Measurements from ENCODE around the gene FRMD4B. TPM values are rescaled to one million over a fixed set of nuclear protein-coding genes. Genes with fewer than 3 reads are reported as not detected.

FRMD4B gene
- total RNA-seq, 5 donors from 2014 or later (not counting 1 experiment from before 2014, with no cell fraction given) = 5.5 to 23.1 (median 10.9) TPM

DNA sequence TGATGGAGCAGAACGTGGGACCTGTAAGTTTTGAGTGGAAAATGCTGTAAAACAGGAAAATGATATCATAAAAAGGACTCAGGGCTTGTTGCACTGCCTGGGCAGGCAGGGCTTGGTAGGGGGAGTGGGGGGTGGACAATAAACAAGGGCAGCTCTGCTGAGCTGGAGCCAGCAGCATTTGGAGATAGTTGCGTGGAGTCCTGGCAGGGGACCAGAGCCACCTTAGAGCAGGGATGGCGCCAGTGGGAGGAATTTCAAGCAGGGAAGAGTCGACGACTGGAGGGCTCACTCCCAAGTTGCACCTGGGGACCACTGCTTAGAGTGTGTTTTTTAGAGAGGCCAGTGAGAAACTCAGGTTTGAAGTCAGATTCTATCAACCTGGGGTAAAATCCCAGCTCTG, 22.7 kb upstream of the FRMD4B start:
- DNase-seq = no peak
- Mint-ChIP-seq H3K9me3 (peaks cover 0 to 9% (median 0%) of the 10 kb centered on the region in 3 donors), H3K27ac (no peak overlapping the region), H3K4me3 (no peak overlapping the region), H3K36me3 (no peaks in the 10 kb centered on the region), H3K4me1 (peaks cover 4 to 7% (median 5%) of the 10 kb centered on the region in 3 donors), H3K27me3 (peaks cover 0 to 3% of the 10 kb centered on the region in 2 donors)
- Histone ChIP-seq H3K4me1 (ENCODE audit: control insufficient read depth in 1 of 2, extremely low read depth in 1 of 2, insufficient read depth in 2 of 2, low read length in 2 of 2) (no peaks in the 10 kb centered on the region), H3K27ac (ENCODE audit: low read length) (no peak overlapping the region), H3K27me3 (replicated peaks in 1 of 2; ENCODE audit: control insufficient read depth in 2 of 2, extremely low read depth in 1 of 2, insufficient read depth in 2 of 2, low read length in 1 of 2) (no peaks in the 10 kb centered on the region), H3K9me3 (no peaks in the 10 kb centered on the region), H3K4me3 (ENCODE audit: control insufficient read depth in 1 of 2, extremely low read depth in 1 of 2, low read length in 1 of 2) (no peak overlapping the region), H3K36me3 (ENCODE audit: control insufficient read depth in 2 of 2, extremely low read depth in 1 of 2, insufficient read depth in 1 of 2, low read length in 1 of 2) (no peaks in the 10 kb centered on the region)
- ChIA-PET POLR2A (no interaction called here), CTCF (no interaction called here)
- WGBS (ENCODE audit: insufficient coverage) = 29% methylated on average over 1 of the region's 5 CpGs
- ATAC-seq (replicated peaks in 1 of 4) = no peak

- H3K27me3 Mint-ChIP-seq = peaks cover 0 to 3% of the 10 kb centered on the region in 2 donors
- no CpG with 5 or more reads among the region's 7 CpGs for WGBS (ENCODE audit: insufficient coverage)
- H3K36me3 Mint-ChIP-seq = no peaks in the 10 kb centered on the region
- Histone ChIP-seq H3K4me1 (ENCODE audit: control insufficient read depth in 1 of 2, extremely low read depth in 1 of 2, insufficient read depth in 2 of 2, low read length in 2 of 2) (no peaks in the 10 kb centered on the region), H3K36me3 (ENCODE audit: control insufficient read depth in 2 of 2, extremely low read depth in 1 of 2, insufficient read depth in 1 of 2, low read length in 1 of 2) (no peaks in the 10 kb centered on the region), H3K27ac (ENCODE audit: low read length) (no peak overlapping the region), H3K4me3 (ENCODE audit: control insufficient read depth in 1 of 2, extremely low read depth in 1 of 2, low read length in 1 of 2) (no peak overlapping the region), H3K27me3 (replicated peaks in 1 of 2; ENCODE audit: control insufficient read depth in 2 of 2, extremely low read depth in 1 of 2, insufficient read depth in 2 of 2, low read length in 1 of 2) (no peaks in the 10 kb centered on the region), H3K9me3 (no peaks in the 10 kb centered on the region)
- H3K4me3 Mint-ChIP-seq = no peak overlapping the region
- peaks cover 4 to 7% (median 5%) of the 10 kb centered on the region in 3 donors for H3K4me1 Mint-ChIP-seq
- ATAC-seq (replicated peaks in 1 of 4) (no peak), DNase-seq (no peak)
- no peak overlapping the region for H3K27ac Mint-ChIP-seq
- POLR2A ChIA-PET = no interaction called here
- H3K9me3 Mint-ChIP-seq = peaks cover 0 to 9% (median 0%) of the 10 kb centered on the region in 3 donors
- CTCF ChIA-PET = interaction anchor here in 1 of 2 donors (0.7 kb wide), 1 partner anchor 245 kb away, joined by 3 read pairs; no protein-coding TSS in a partner anchor
Observed at GRCh38 chr3:69407908-69408307, 22.0 kb upstream of the FRMD4B start.

GRCh38 chr3:69406163-69406562, 20.3 kb upstream of the FRMD4B start:
- no peaks in the 10 kb centered on the region for H3K36me3 Mint-ChIP-seq

DNA sequence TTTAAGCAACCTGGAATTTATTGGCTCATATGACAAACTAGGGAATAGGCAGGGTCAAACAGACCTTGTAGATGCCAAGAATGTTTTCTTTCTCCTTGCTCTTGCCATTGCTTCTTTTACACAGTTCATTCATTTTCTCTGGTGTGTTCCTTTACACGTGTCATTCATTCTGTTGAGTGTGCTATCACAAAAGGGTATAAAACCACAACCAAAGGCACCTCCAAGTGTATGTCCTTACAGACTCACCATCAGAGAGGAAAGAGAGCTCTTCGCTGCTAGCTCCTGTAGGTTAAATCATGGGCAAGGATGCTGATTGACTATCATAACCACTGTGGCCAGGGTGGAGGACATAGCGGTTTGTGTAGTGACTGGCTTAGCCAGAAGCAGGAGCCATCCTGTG, 19.2 kb upstream of the FRMD4B start:
- no peaks in the 10 kb centered on the region for H3K27me3 ChIP-seq (replicated peaks in 1 of 2; ENCODE audit: control insufficient read depth in 2 of 2, extremely low read depth in 1 of 2, insufficient read depth in 2 of 2, low read length in 1 of 2)
- H3K4me1 ChIP-seq (ENCODE audit: control insufficient read depth in 1 of 2, extremely low read depth in 1 of 2, insufficient read depth in 2 of 2, low read length in 2 of 2) = no peaks in the 10 kb centered on the region
- H3K36me3 ChIP-seq (ENCODE audit: control insufficient read depth in 2 of 2, extremely low read depth in 1 of 2, insufficient read depth in 1 of 2, low read length in 1 of 2) = no peaks in the 10 kb centered on the region
- DNase-seq (no peak), ATAC-seq (replicated peaks in 1 of 4) (no peak)
- no peak overlapping the region for H3K4me3 ChIP-seq (ENCODE audit: control insufficient read depth in 1 of 2, extremely low read depth in 1 of 2, low read length in 1 of 2)
- CTCF ChIA-PET = no interaction called here
- no peaks in the 10 kb centered on the region for H3K36me3 Mint-ChIP-seq
- no peaks in the 10 kb centered on the region for H3K27me3 Mint-ChIP-seq
- no peak overlapping the region for H3K4me3 Mint-ChIP-seq
- peaks cover 0 to 9% (median 0%) of the 10 kb centered on the region in 3 donors for H3K9me3 Mint-ChIP-seq
- H3K9me3 ChIP-seq = no peaks in the 10 kb centered on the region
- H3K27ac Mint-ChIP-seq = no peak overlapping the region
- POLR2A ChIA-PET = no interaction called here
- 100% methylated on average over 1 of the region's 3 CpGs for WGBS (ENCODE audit: insufficient coverage)
- no peak overlapping the region for H3K27ac ChIP-seq (ENCODE audit: low read length)
- H3K4me1 Mint-ChIP-seq = peaks cover under 1 to 2% (median 2%) of the 10 kb centered on the region in 3 donors

More at GRCh38 chr3:69406163-69406562, 20.3 kb upstream of the FRMD4B start:
- peaks cover 0 to 9% (median 0%) of the 10 kb centered on the region in 3 donors for H3K9me3 Mint-ChIP-seq
- no peak for ATAC-seq (replicated peaks in 1 of 4)
- WGBS (ENCODE audit: insufficient coverage) = 86% methylated on average over 2 of the region's 2 CpGs
- DNase-seq = no peak
- ChIA-PET POLR2A (no interaction called here), CTCF (interaction anchor here in 1 of 2 donors (0.8 kb wide), 1 partner anchor 43 kb away, joined by 3 read pairs; no protein-coding TSS in a partner anchor)
- no peak overlapping the region for H3K27ac ChIP-seq (ENCODE audit: low read length)
- H3K4me3 Mint-ChIP-seq = no peak overlapping the region
- no peaks in the 10 kb centered on the region for H3K36me3 ChIP-seq (ENCODE audit: control insufficient read depth in 2 of 2, extremely low read depth in 1 of 2, insufficient read depth in 1 of 2, low read length in 1 of 2)
- peaks cover 4 to 7% (median 5%) of the 10 kb centered on the region in 3 donors for H3K4me1 Mint-ChIP-seq
- H3K27me3 Mint-ChIP-seq = peaks cover 0 to 3% of the 10 kb centered on the region in 2 donors
- H3K4me1 ChIP-seq (ENCODE audit: control insufficient read depth in 1 of 2, extremely low read depth in 1 of 2, insufficient read depth in 2 of 2, low read length in 2 of 2) = no peaks in the 10 kb centered on the region
- no peak overlapping the region for H3K27ac Mint-ChIP-seq
- no peaks in the 10 kb centered on the region for H3K9me3 ChIP-seq
- H3K4me3 ChIP-seq (ENCODE audit: control insufficient read depth in 1 of 2, extremely low read depth in 1 of 2, low read length in 1 of 2) = no peak overlapping the region
- no peaks in the 10 kb centered on the region for H3K27me3 ChIP-seq (replicated peaks in 1 of 2; ENCODE audit: control insufficient read depth in 2 of 2, extremely low read depth in 1 of 2, insufficient read depth in 2 of 2, low read length in 1 of 2)

DNA sequence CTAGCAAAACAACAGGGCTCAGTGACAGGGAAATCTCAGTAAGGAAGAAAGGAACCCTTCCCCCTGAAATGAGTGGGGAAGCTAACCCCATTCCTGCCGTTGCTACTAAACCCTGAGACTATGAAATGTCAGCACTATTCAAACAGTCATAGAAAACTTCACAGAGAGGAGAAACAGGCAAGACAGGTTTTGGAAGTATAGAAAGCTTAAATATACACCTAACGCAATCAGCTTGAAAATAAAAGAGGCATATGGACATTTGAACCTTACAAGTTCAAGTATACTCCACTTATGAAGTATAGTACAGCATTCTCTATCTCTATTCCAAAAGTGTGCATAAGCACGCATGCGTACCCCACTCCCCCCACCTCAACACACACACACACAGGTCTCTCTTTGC, 17.6 kb upstream of the FRMD4B start:
- H3K27me3 Mint-ChIP-seq = peaks cover 0 to 5% of the 10 kb centered on the region in 2 donors
- Histone ChIP-seq H3K9me3 (no peaks in the 10 kb centered on the region), H3K4me3 (ENCODE audit: control insufficient read depth in 1 of 2, extremely low read depth in 1 of 2, low read length in 1 of 2) (no peak overlapping the region), H3K4me1 (ENCODE audit: control insufficient read depth in 1 of 2, extremely low read depth in 1 of 2, insufficient read depth in 2 of 2, low read length in 2 of 2) (no peaks in the 10 kb centered on the region), H3K27ac (ENCODE audit: low read length) (no peak overlapping the region), H3K36me3 (ENCODE audit: control insufficient read depth in 2 of 2, extremely low read depth in 1 of 2, insufficient read depth in 1 of 2, low read length in 1 of 2) (no peaks in the 10 kb centered on the region), H3K27me3 (replicated peaks in 1 of 2; ENCODE audit: control insufficient read depth in 2 of 2, extremely low read depth in 1 of 2, insufficient read depth in 2 of 2, low read length in 1 of 2) (no peaks in the 10 kb centered on the region)
- H3K4me1 Mint-ChIP-seq = no peaks in the 10 kb centered on the region
- no peak overlapping the region for H3K27ac Mint-ChIP-seq
- CTCF ChIA-PET = no interaction called here
- WGBS (ENCODE audit: insufficient coverage) = 100% methylated on average over 2 of the region's 4 CpGs
- DNase-seq (no peak), ATAC-seq (replicated peaks in 1 of 4) (no peak)
- H3K9me3 Mint-ChIP-seq = peaks cover 0 to 9% (median 0%) of the 10 kb centered on the region in 3 donors
- no peaks in the 10 kb centered on the region for H3K36me3 Mint-ChIP-seq
- POLR2A ChIA-PET = no interaction called here
- no peak overlapping the region for H3K4me3 Mint-ChIP-seq

DNA sequence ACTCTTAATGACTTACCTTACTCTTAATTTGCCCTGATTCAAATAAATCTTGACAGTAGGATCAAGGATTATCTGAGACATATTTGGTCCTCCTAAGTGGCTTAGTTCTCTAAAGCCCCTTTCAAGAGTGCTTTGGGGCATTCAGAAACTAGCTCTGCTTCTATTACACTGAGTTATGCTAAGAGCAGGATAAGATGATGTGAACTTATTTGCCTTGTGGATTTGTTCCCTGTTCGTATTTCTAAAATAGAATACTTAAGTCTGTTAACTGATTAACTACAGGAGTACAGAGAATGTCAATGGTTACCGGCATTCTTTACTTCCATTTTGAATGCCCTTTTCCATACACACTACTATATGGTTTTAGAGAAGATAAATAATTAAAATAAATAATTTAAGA, 14.8 kb upstream of the FRMD4B start:
- Histone ChIP-seq H3K9me3 (no peaks in the 10 kb centered on the region), H3K36me3 (ENCODE audit: control insufficient read depth in 2 of 2, extremely low read depth in 1 of 2, insufficient read depth in 1 of 2, low read length in 1 of 2) (no peaks in the 10 kb centered on the region), H3K27me3 (replicated peaks in 1 of 2; ENCODE audit: control insufficient read depth in 2 of 2, extremely low read depth in 1 of 2, insufficient read depth in 2 of 2, low read length in 1 of 2) (no peaks in the 10 kb centered on the region), H3K4me3 (ENCODE audit: control insufficient read depth in 1 of 2, extremely low read depth in 1 of 2, low read length in 1 of 2) (no peak overlapping the region), H3K27ac (ENCODE audit: low read length) (no peak overlapping the region), H3K4me1 (ENCODE audit: control insufficient read depth in 1 of 2, extremely low read depth in 1 of 2, insufficient read depth in 2 of 2, low read length in 2 of 2) (no peaks in the 10 kb centered on the region)
- no peak for DNase-seq
- Mint-ChIP-seq H3K9me3 (peaks cover 0 to 9% (median 0%) of the 10 kb centered on the region in 3 donors), H3K27ac (no peak overlapping the region), H3K36me3 (no peaks in the 10 kb centered on the region), H3K27me3 (peaks cover 0 to 9% of the 10 kb centered on the region in 2 donors), H3K4me3 (no peak overlapping the region), H3K4me1 (no peaks in the 10 kb centered on the region)
- ChIA-PET POLR2A (no interaction called here), CTCF (no interaction called here)
- WGBS (ENCODE audit: insufficient coverage) = no CpG with 5 or more reads among the region's 2 CpGs
- no peak for ATAC-seq (replicated peaks in 1 of 4)

DNA sequence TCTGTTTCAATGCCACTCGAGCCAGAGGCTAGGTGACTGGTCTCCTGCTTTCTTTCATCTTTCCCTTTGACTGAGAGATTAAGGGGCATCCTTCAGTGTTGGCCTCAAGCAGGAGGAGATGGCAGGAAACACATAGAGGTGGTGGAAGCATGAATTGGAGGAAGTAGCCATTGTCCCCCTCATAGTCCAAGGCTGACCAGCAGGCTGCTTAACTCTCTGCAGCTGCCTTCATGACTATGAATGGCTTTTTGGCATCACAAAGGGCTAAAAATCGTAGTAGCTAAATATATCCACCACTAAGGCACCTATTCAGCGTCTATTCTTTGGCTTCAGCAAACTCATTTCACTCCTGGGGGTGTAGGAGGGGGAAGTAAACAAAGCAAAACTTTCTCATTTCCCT, 7.0 kb upstream of the FRMD4B start:
- CTCF ChIA-PET = no interaction called here
- peaks cover 25 to 37% of the 10 kb centered on the region in 2 donors for H3K27me3 Mint-ChIP-seq

More for the DNA sequence above, 7.0 kb upstream of the FRMD4B start:
- POLR2A ChIA-PET = no interaction called here
- Histone ChIP-seq H3K27ac (ENCODE audit: low read length) (no peak overlapping the region), H3K4me3 (ENCODE audit: control insufficient read depth in 1 of 2, extremely low read depth in 1 of 2, low read length in 1 of 2) (no peak overlapping the region), H3K27me3 (replicated peaks in 1 of 2; ENCODE audit: control insufficient read depth in 2 of 2, extremely low read depth in 1 of 2, insufficient read depth in 2 of 2, low read length in 1 of 2) (peaks cover 0 to 11% of the 10 kb centered on the region in 2 experiments), H3K9me3 (no peaks in the 10 kb centered on the region), H3K36me3 (ENCODE audit: control insufficient read depth in 2 of 2, extremely low read depth in 1 of 2, insufficient read depth in 1 of 2, low read length in 1 of 2) (no peaks in the 10 kb centered on the region), H3K4me1 (ENCODE audit: control insufficient read depth in 1 of 2, extremely low read depth in 1 of 2, insufficient read depth in 2 of 2, low read length in 2 of 2) (no peaks in the 10 kb centered on the region)
- WGBS (ENCODE audit: insufficient coverage) = no CpG with 5 or more reads among the region's 3 CpGs
- H3K36me3 Mint-ChIP-seq = no peaks in the 10 kb centered on the region
- no peak overlapping the region for H3K4me3 Mint-ChIP-seq
- ATAC-seq (replicated peaks in 1 of 4) (no peak), DNase-seq (no peak)
- H3K27ac Mint-ChIP-seq = no peak overlapping the region
- H3K9me3 Mint-ChIP-seq = no peaks in the 10 kb centered on the region
- H3K4me1 Mint-ChIP-seq = no peaks in the 10 kb centered on the region

Measured in T-cell (primary cell).